NCI-H1092 treated with DMSO at 0.1 percent for 48 hours (cell line): ENCODE measurements around the gene CCNF.

ENCODE experiments used
- DNase-seq: peaks from one replicate; lab custom pipeline; 2025; lab: John Stamatoyannopoulos, UW

The CCNF gene

GRCh38 chr16:2485811-2486507 is 56.7 kb downstream of the CCNF start:
- DNase-seq, result no peak

- DNase-seq, result peak; percentile 41
Observed at GRCh38 chr16:2486645-2487516, 57.6 kb downstream of the CCNF start.

- DNase-seq, result no peak
Observed at GRCh38 chr16:2487517-2487842, 58.2 kb downstream of the CCNF start.

- no peak for DNase-seq
Observed at GRCh38 chr16:2487903-2488531, 58.8 kb downstream of the CCNF start.

GRCh38 chr16:2489581-2489980 is 60.3 kb downstream of the CCNF start:
- DNase-seq, result peak; percentile 45

- peak; percentile 91 for DNase-seq
Observed at GRCh38 chr16:2490190-2491105, 61.2 kb downstream of the CCNF start.

GRCh38 chr16:2492292-2492691 is 63.0 kb downstream of the CCNF start:
- DNase-seq, result no peak

GRCh38 chr16:2493605-2494004 is 64.4 kb downstream of the CCNF start:
- DNase-seq, result no peak

- DNase-seq, result no peak
Observed at GRCh38 chr16:2494616-2495015, 65.4 kb downstream of the CCNF start.

- DNase-seq, result no peak
Observed at GRCh38 chr16:2495041-2495440, 65.8 kb downstream of the CCNF start.

- no peak for DNase-seq
Observed at GRCh38 chr16:2496223-2497115, 67.2 kb downstream of the CCNF start.

GRCh38 chr16:2497116-2497630 is 67.9 kb downstream of the CCNF start:
- DNase-seq, result peak; percentile 75

GRCh38 chr16:2497695-2498484 is 68.6 kb downstream of the CCNF start:
- DNase-seq, result no peak

- DNase-seq, result peak; percentile 26
Observed at GRCh38 chr16:2498531-2499253, 69.4 kb downstream of the CCNF start.

- DNase-seq, result no peak
Observed at GRCh38 chr16:2499454-2499853, 70.2 kb downstream of the CCNF start.

- no peak for DNase-seq
Observed at GRCh38 chr16:2499890-2500429, 70.7 kb downstream of the CCNF start.

- DNase-seq, result no peak
Observed at GRCh38 chr16:2500430-2500917, 71.2 kb downstream of the CCNF start.

GRCh38 chr16:2500918-2501750 is 71.9 kb downstream of the CCNF start:
- DNase-seq, result peak; percentile 82
